Panc1 (cell line): Measurements from ENCODE around the gene BHLHE40. TPM values are rescaled to one million over a fixed set of nuclear protein-coding genes. Genes with fewer than 3 reads are reported as not detected.

ENCODE experiments used
- ATAC-seq: fragments of 200-7000 bp; cut with Tn5 transposase; 2 replicates; pipeline ENCODE4 v1.9.1; 2020; ENCODE audit warnings: mild to moderate bottlenecking, moderate library complexity
- BruUV-seq: library from RNA; stranded (reverse); fragments of 400-500 nt; replicated peaks from 2 replicates; lab custom pipeline; 2021; lab: Mats Ljungman, UMichigan
- CTCF ChIA-PET: fragments of 300-600 bp; sonication (Branson Sonifier 250); formaldehyde crosslinking; loops from one replicate; lab custom pipeline; 2022; ENCODE audit warnings: antibody characterized with exemption; lab: Charles Lee
- POLR2A ChIA-PET: fragments of 300-600 bp; sonication (Branson Sonifier 250); formaldehyde crosslinking; loops from one replicate; lab custom pipeline; 2022; ENCODE audit warnings: antibody characterized with exemption; lab: Charles Lee
- DNase-seq: peaks from one replicate; pipeline ENCODE4 v3.0.0-alpha.2; 2010; ENCODE audit warnings: low read depth, low spot score
- H3K27ac ChIP-seq: 2 replicates; pipeline ENCODE4 v1.5.1; 2011; ENCODE audit warnings: mild to moderate bottlenecking, low read length, inconsistent platforms
- H3K27me3 ChIP-seq: fragments of 200-500 bp; sonication (Bioruptor generic); 2 replicates; pipeline ENCODE4 v1.6.0; 2014; ENCODE audit warnings: low read length, inconsistent platforms; ENCODE audit not compliant: control insufficient read depth, insufficient read depth
- H3K36me3 ChIP-seq: fragments of 200-500 bp; sonication (Bioruptor generic); 2 replicates; pipeline ENCODE4 v1.5.1; 2014; ENCODE audit warnings: inconsistent platforms, mild to moderate bottlenecking, low read length, moderate library complexity; ENCODE audit not compliant: control insufficient read depth, insufficient read depth
- H3K4me1 ChIP-seq: 2 replicates; pipeline ENCODE4 v1.5.1; 2011; ENCODE audit warnings: inconsistent platforms, mild to moderate bottlenecking, low read length, moderate library complexity; ENCODE audit not compliant: control insufficient read depth, insufficient read depth
- H3K4me3 ChIP-seq, 2 experiments: 2 replicates each; pipeline ENCODE4 v1.5.1; 2011 to 2012; ENCODE audit warnings: low read depth in 2 of 2, low read length in 2 of 2, mild to moderate bottlenecking in 2 of 2, inconsistent platforms in 1 of 2, moderate library complexity in 1 of 2
- H3K9me3 ChIP-seq: fragments of 200-500 bp; sonication (Bioruptor generic); 2 replicates; pipeline ENCODE4 v1.5.1; 2014; ENCODE audit warnings: low read depth, mild to moderate bottlenecking, inconsistent platforms, low read length, moderate library complexity; ENCODE audit not compliant: control insufficient read depth, insufficient read depth
- POLR2AphosphoS5 ChIP-seq: IDR thresholded peaks from 2 replicates; pipeline ENCODE4 v1.6.1; 2012; ENCODE audit warnings: mild to moderate bottlenecking, low read depth, low read length, moderate library complexity
- SIN3A ChIP-seq: IDR thresholded peaks from 2 replicates; pipeline ENCODE4 v1.6.1; 2012; ENCODE audit warnings: low read depth, mild to moderate bottlenecking, low read length, moderate library complexity, borderline replicate concordance; ENCODE audit not compliant: insufficient read depth
- TCF7L2 ChIP-seq: IDR thresholded peaks from 2 replicates; pipeline ENCODE4 v1.6.1; 2011; ENCODE audit warnings: mild to moderate bottlenecking, low read depth, low read length, inconsistent platforms
- in situ Hi-C: cut with HindIII; loops from 2 replicates; pipeline ENCODE4 v1.10.0; 2016; ENCODE audit warnings: low sequenced_read_pairs, low pct_unique_long_range_greater_than_20kb
- intact Hi-C: fragments of 100-400 bp; cut with micrococcal nuclease; formaldehyde crosslinking; loops from one replicate; pipeline ENCODE4 v1.10.0; 2022; ENCODE audit not compliant: unreplicated experiment
- total RNA-seq: library from RNA; stranded (reverse); gene quantifications from one replicate; pipeline ENCODE4 v1.2.1, GENCODE V29; 2021; ENCODE audit not compliant: unreplicated experiment
- TF ChIP-seq, protein P1 (sequence below): fragments of 450-650 bp; IDR thresholded peaks from 2 replicates; pipeline ENCODE4 v1.5.1; 2017; ENCODE audit warnings: mild to moderate bottlenecking
- TF ChIP-seq, protein P2 (sequence below), 2 experiments: IDR thresholded peaks; 2 replicates each; pipeline ENCODE4 v1.6.1; 2011 to 2012; ENCODE audit warnings: low read depth in 2 of 2, control low read depth in 1 of 2, low read length in 1 of 2, mild to moderate bottlenecking in 1 of 2, moderate library complexity in 1 of 2; ENCODE audit not compliant: insufficient read depth in 1 of 2

Gene BHLHE40
- total RNA-seq, 1 experiment from 2014 or later, result 78.4 TPM

DNA sequence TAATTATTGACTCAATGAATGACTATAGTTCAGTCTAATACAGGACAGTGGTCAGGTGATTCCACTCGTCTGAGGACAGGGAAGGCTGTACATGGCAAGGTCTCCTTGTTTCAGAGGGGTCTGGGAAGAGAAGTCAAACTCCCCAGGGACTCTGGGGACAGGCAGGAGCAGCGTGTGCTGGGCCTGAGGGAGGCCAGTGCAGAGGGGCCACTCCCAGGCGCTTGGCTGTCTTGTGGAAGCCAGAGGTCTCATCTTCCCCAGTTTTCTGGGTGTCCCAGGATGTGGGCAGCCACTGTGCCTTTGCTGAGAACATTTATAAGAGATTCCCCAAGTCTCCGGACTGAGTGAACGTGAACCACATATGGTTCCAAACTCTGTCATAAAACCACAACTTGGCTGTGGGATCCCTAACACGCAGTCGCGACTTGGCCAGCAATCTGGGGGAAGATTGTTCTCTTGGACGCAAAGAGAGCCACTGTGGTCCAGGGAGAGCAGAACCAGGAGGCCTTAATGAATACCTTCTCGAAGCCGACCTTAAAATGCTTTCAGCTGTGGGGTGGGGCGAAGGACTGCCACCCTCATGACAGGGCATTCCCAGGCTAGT, 30.4 kb downstream of the BHLHE40 start:
- Histone ChIP-seq H3K4me1 (peaks cover 2% of the 10 kb centered on the region; the same call in 1 of the 2 replicates), H3K9me3 (no peaks in the 10 kb centered on the region), H3K4me3 (no peak overlapping the region), H3K36me3 (no peaks in the 10 kb centered on the region), H3K27me3 (no peaks in the 10 kb centered on the region), H3K27ac (no peak overlapping the region)
- intact Hi-C loops, result no loop called here
- no peak for ATAC-seq
- DNase-seq, result no peak
- ChIA-PET CTCF (no interaction called here), POLR2A (no interaction called here)
- BruUV-seq, result no TSS peak
- in situ Hi-C loops, result no loop called here
- TF ChIP-seq, protein P1, sequence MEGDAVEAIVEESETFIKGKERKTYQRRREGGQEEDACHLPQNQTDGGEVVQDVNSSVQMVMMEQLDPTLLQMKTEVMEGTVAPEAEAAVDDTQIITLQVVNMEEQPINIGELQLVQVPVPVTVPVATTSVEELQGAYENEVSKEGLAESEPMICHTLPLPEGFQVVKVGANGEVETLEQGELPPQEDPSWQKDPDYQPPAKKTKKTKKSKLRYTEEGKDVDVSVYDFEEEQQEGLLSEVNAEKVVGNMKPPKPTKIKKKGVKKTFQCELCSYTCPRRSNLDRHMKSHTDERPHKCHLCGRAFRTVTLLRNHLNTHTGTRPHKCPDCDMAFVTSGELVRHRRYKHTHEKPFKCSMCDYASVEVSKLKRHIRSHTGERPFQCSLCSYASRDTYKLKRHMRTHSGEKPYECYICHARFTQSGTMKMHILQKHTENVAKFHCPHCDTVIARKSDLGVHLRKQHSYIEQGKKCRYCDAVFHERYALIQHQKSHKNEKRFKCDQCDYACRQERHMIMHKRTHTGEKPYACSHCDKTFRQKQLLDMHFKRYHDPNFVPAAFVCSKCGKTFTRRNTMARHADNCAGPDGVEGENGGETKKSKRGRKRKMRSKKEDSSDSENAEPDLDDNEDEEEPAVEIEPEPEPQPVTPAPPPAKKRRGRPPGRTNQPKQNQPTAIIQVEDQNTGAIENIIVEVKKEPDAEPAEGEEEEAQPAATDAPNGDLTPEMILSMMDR, result no peak
- TF ChIP-seq, protein P2, sequence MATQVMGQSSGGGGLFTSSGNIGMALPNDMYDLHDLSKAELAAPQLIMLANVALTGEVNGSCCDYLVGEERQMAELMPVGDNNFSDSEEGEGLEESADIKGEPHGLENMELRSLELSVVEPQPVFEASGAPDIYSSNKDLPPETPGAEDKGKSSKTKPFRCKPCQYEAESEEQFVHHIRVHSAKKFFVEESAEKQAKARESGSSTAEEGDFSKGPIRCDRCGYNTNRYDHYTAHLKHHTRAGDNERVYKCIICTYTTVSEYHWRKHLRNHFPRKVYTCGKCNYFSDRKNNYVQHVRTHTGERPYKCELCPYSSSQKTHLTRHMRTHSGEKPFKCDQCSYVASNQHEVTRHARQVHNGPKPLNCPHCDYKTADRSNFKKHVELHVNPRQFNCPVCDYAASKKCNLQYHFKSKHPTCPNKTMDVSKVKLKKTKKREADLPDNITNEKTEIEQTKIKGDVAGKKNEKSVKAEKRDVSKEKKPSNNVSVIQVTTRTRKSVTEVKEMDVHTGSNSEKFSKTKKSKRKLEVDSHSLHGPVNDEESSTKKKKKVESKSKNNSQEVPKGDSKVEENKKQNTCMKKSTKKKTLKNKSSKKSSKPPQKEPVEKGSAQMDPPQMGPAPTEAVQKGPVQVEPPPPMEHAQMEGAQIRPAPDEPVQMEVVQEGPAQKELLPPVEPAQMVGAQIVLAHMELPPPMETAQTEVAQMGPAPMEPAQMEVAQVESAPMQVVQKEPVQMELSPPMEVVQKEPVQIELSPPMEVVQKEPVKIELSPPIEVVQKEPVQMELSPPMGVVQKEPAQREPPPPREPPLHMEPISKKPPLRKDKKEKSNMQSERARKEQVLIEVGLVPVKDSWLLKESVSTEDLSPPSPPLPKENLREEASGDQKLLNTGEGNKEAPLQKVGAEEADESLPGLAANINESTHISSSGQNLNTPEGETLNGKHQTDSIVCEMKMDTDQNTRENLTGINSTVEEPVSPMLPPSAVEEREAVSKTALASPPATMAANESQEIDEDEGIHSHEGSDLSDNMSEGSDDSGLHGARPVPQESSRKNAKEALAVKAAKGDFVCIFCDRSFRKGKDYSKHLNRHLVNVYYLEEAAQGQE (IDR thresholded peaks at IDR 0.05; ENCODE audit: insufficient read depth in 1 of 2, low read depth in 2 of 2, low read length in 1 of 2), result no peak
- TF ChIP-seq SIN3A, result no peak
- no peak for TF ChIP-seq POLR2AphosphoS5
- no peak for TF ChIP-seq TCF7L2

DNA sequence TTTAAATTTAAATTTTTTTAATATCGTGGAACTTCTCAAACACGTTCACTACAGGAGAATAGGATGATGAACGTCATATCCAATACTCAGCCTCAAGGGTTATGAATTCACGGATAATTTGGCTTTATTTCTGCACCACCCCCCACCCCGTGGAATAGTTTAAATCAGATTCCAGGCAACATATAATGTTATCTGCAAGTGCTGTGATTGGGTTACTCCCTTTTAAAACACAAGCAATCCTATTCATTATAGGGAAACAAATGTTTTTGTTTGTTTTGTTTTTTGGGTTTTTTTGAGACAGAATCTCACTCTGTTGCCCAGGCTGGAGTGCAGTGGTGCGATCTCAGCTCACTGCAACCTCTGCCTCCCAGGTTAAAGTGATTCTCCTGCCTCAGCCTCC, 30.9 kb downstream of the BHLHE40 start:
- BruUV-seq, result no TSS peak
- ChIA-PET CTCF (no interaction called here), POLR2A (no interaction called here)
- Histone ChIP-seq H3K4me3 (no peak overlapping the region), H3K27me3 (no peaks in the 10 kb centered on the region), H3K9me3 (no peaks in the 10 kb centered on the region), H3K27ac (no peak overlapping the region), H3K4me1 (peaks cover 2% of the 10 kb centered on the region; the same call in 1 of the 2 replicates), H3K36me3 (no peaks in the 10 kb centered on the region)
- in situ Hi-C loops (no loop called here), intact Hi-C loops (no loop called here)
- DNase-seq, result no peak
- TF ChIP-seq, protein P2 (IDR thresholded peaks at IDR 0.05; ENCODE audit: insufficient read depth in 1 of 2, low read depth in 2 of 2, low read length in 1 of 2), result no peak
- TF ChIP-seq TCF7L2 (no peak), POLR2AphosphoS5 (no peak), SIN3A (no peak)
- TF ChIP-seq, protein P1, result no peak
- no peak for ATAC-seq
